Measurements from ENCODE around the gene PLEKHM3.

DNA sequence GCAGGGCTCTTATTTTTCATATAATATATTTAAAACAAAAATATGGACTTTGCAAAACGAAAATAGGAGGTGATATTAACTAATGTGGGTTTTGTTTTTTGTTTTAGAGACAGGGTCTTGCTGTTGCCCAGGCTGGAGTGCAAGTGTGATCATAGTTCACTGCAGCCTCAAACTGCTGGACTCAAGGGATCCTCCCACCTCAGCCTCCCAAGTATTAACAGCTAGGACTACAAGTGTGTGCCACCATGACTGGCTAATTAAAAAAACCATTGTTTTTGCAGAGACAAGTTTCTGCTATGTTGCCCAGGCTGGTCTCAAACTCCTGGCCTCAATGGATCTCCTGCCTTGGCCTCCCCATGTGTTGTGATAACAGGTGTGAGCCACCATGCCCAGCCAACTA, 185.2 kb downstream of the PLEKHM3 start:
- TF ChIP-seq POLR2A (IDR thresholded peaks at IDR 0.05; ENCODE audit: low read depth, low read length) (no peak), MXI1 (IDR thresholded peaks at IDR 0.05; ENCODE audit: borderline replicate concordance, low read depth, low read length) (no peak)

All from IMR-90 (cell line).